CD4-positive, alpha-beta T cell (primary cell): ENCODE data around the gene COL19A1. TPM values are rescaled to one million over a fixed set of nuclear protein-coding genes. Genes with fewer than 3 reads are reported as not detected.

Source experiments
- ATAC-seq: fragments of 200-7000 bp; cut with Tn5 transposase; one replicate; pipeline ENCODE4 v1.10.0; 2022; ENCODE audit warnings: mild to moderate bottlenecking; ENCODE audit not compliant: poor library complexity
- CTCF ChIA-PET: fragments of 350-600 bp; sonication (Branson Sonifier 250); formaldehyde crosslinking; loops from one replicate; lab custom pipeline; 2021; ENCODE audit warnings: antibody characterized with exemption, inconsistent platforms; lab: Charles Lee
- POLR2A ChIA-PET: fragments of 350-600 bp; sonication (Branson Sonifier 250); formaldehyde crosslinking; loops from one replicate; lab custom pipeline; 2021; ENCODE audit warnings: antibody characterized with exemption, inconsistent platforms; lab: Charles Lee
- DNase-seq, 14 experiments: peaks; one replicate each; pipeline ENCODE4 v3.0.0-alpha.2; 2013 to 2020; ENCODE audit warnings: mixed read lengths in 2 of 14
- H3K27ac ChIP-seq, 2 donors: one replicate each; pipeline versions ENCODE4 v1.5.1 to v1.7.0; 2013; ENCODE audit warnings: low read length in 2 of 2, low read depth in 1 of 2, mild to moderate bottlenecking in 1 of 2
- H3K27me3 ChIP-seq, 2 experiments: 1 replicate in 1 of 2; 2 replicates in 1 of 2; pipeline versions ENCODE4 v1.6.1 to v1.7.0; 2013; ENCODE audit warnings: low read length in 2 of 2, control low read depth in 1 of 2, mild to moderate bottlenecking in 1 of 2, moderate library complexity in 1 of 2; ENCODE audit not compliant: insufficient read depth in 2 of 2, control insufficient read depth in 1 of 2
- H3K36me3 ChIP-seq: one replicate; pipeline ENCODE4 v1.6.1; 2013; ENCODE audit warnings: low read length, control low read depth; ENCODE audit not compliant: insufficient read depth
- H3K4me1 ChIP-seq: one replicate; pipeline ENCODE4 v1.6.1; 2013; ENCODE audit warnings: low read length, control low read depth; ENCODE audit not compliant: insufficient read depth
- H3K4me3 ChIP-seq: one replicate; pipeline ENCODE4 v1.5.1; 2013; ENCODE audit warnings: mild to moderate bottlenecking, low read length, moderate library complexity
- H3K9me3 ChIP-seq, 2 experiments: 1 replicate in 1 of 2; 2 replicates in 1 of 2; pipeline versions ENCODE4 v1.6.1 to v1.7.0; 2013; ENCODE audit warnings: low read length in 2 of 2, mild to moderate bottlenecking in 2 of 2, control low read depth in 1 of 2, moderate library complexity in 1 of 2; ENCODE audit not compliant: control insufficient read depth in 1 of 2, insufficient read depth in 1 of 2
- H3K27ac Mint-ChIP-seq: one replicate; pipeline ENCODE4 v1.8.0; 2020; ENCODE audit warnings: mixed read lengths
- H3K27me3 Mint-ChIP-seq: one replicate; pipeline ENCODE4 v1.8.0; 2021; ENCODE audit warnings: mixed read lengths
- H3K36me3 Mint-ChIP-seq: one replicate; pipeline ENCODE4 v1.8.0; 2021; ENCODE audit warnings: low read depth, mixed read lengths
- H3K4me1 Mint-ChIP-seq: one replicate; pipeline ENCODE4 v1.8.0; 2021; ENCODE audit warnings: low read depth, mixed read lengths
- H3K4me3 Mint-ChIP-seq: one replicate; pipeline ENCODE4 v1.8.0; 2020; ENCODE audit warnings: mild to moderate bottlenecking, mixed read lengths
- H3K9me3 Mint-ChIP-seq: one replicate; pipeline ENCODE4 v1.8.0; 2020; ENCODE audit warnings: mixed read lengths
- CTCF ChIP-seq: fragments of 200-600 bp; IDR thresholded peaks from one replicate; pipeline ENCODE4 v1.8.0; 2022; ENCODE audit warnings: antibody characterized with exemption, mild to moderate bottlenecking
- intact Hi-C, 2 experiments: fragments of 100-400 bp; cut with DNase I in 1 of 2; cut with micrococcal nuclease in 1 of 2; formaldehyde crosslinking; loops; one replicate each; pipeline versions ENCODE4 v1.15.1 to v1.9.0; 2023 to 2025; cut with DNase I, micrococcal nuclease
- total RNA-seq, 174 experiments: library from RNA in 2 of 174; stranded (reverse) in 2 of 174; gene quantifications; one replicate each; pipeline ENCODE4 v1.2.3 and lab custom pipeline; 2021 to 2026

Gene COL19A1
- total RNA-seq, 2 experiments from 2014 or later = not detected

GRCh38 chr6:69914015-69914485 lies 47.7 kb downstream of the COL19A1 start:
- no peaks in the 10 kb centered on the region for H3K27me3 ChIP-seq
- Mint-ChIP-seq H3K9me3 (no peaks in the 10 kb centered on the region), H3K4me1 (no peaks in the 10 kb centered on the region), H3K36me3 (no peaks in the 10 kb centered on the region), H3K27me3 (peaks cover 8% of the 10 kb centered on the region), H3K4me3 (no peak overlapping the region), H3K27ac (no peak overlapping the region)
- H3K9me3 ChIP-seq = no peaks in the 10 kb centered on the region
- CTCF ChIA-PET = no interaction called here
- H3K36me3 ChIP-seq = no peaks in the 10 kb centered on the region
- no peak overlapping the region for H3K27ac ChIP-seq
- no peak for TF ChIP-seq CTCF
- no peaks in the 10 kb centered on the region for H3K4me1 ChIP-seq
- POLR2A ChIA-PET = no interaction called here
- DNase-seq (no peak), ATAC-seq (no peak)
- intact Hi-C loops = no loop called here
- no peak overlapping the region for H3K4me3 ChIP-seq

- CTCF ChIA-PET = no interaction called here
- no peak for ATAC-seq
- Mint-ChIP-seq H3K4me3 (no peak overlapping the region), H3K9me3 (no peaks in the 10 kb centered on the region), H3K36me3 (no peaks in the 10 kb centered on the region), H3K4me1 (no peaks in the 10 kb centered on the region), H3K27ac (no peak overlapping the region), H3K27me3 (peaks cover 8% of the 10 kb centered on the region)
- Histone ChIP-seq H3K36me3 (no peaks in the 10 kb centered on the region), H3K27me3 (no peaks in the 10 kb centered on the region), H3K4me1 (no peaks in the 10 kb centered on the region), H3K9me3 (no peaks in the 10 kb centered on the region), H3K4me3 (no peak overlapping the region), H3K27ac (no peak overlapping the region)
- no peak for TF ChIP-seq CTCF
- intact Hi-C loops = no loop called here
- no peak for DNase-seq
- POLR2A ChIA-PET = no interaction called here
Measured at GRCh38 chr6:69915346-69915745, 49.0 kb downstream of the COL19A1 start.

DNA sequence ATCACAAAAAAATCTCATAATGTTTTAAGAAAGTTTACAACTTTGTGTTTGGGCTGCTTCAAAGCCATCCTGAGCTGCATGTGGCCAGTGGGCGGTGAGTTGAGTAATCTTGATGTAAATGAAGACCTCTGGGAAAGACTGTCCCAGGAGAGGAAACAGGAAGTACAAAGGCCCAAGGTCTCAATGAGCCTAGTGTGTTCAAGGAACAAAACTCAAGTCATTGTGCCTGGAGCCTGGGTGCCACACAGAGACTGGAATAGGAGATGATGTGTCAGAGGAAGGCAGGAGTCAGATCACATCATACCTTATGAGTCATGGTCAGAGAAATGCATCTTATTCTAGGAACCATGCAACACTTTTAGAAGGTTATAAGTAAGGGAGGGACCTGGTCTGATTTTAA lies 51.5 kb downstream of the COL19A1 start:
- H3K9me3 ChIP-seq = no peaks in the 10 kb centered on the region
- ATAC-seq = no peak
- no peak overlapping the region for H3K27ac ChIP-seq
- CTCF ChIA-PET = no interaction called here
- intact Hi-C loops = no loop called here
- Mint-ChIP-seq H3K4me1 (no peaks in the 10 kb centered on the region), H3K27me3 (no peaks in the 10 kb centered on the region), H3K36me3 (no peaks in the 10 kb centered on the region), H3K9me3 (no peaks in the 10 kb centered on the region), H3K27ac (no peak overlapping the region), H3K4me3 (no peak overlapping the region)
- H3K27me3 ChIP-seq = no peaks in the 10 kb centered on the region
- POLR2A ChIA-PET = no interaction called here
- no peak overlapping the region for H3K4me3 ChIP-seq
- H3K36me3 ChIP-seq = no peaks in the 10 kb centered on the region
- no peak for DNase-seq
- no peak for TF ChIP-seq CTCF
- no peaks in the 10 kb centered on the region for H3K4me1 ChIP-seq
